Heart left ventricle (tissue), 16 donors: ENCODE measurements around the gene TBC1D4. TPM values are rescaled to one million over a fixed set of nuclear protein-coding genes. Genes with fewer than 3 reads are reported as not detected.

Experiments used
- ATAC-seq, 4 donors: fragments of 200-7000 bp; cut with Tn5 transposase; one replicate each; pipeline ENCODE4 v1.9.1; 2020 to 2022; ENCODE audit warnings: moderate library complexity in 4 of 4, mild to moderate bottlenecking in 3 of 4, moderate number of reproducible peaks in 1 of 4
- DNase-seq, 5 donors: peaks; one replicate each; pipeline ENCODE4 v3.0.0-alpha.2; 2020
- H3K27ac ChIP-seq, 12 donors: fragments of 200-600 bp; sonication (generic) in 4 of 12; one replicate each; pipeline versions ENCODE4 v1.5.0 to v1.8.0; 2016 to 2022; ENCODE audit warnings: mild to moderate bottlenecking in 2 of 12
- H3K27me3 ChIP-seq, 9 donors: fragments of 200-600 bp; sonication (generic) in 2 of 9; one replicate each; pipeline versions ENCODE4 v1.5.1 to v1.8.0; 2016 to 2022; ENCODE audit warnings: mild to moderate bottlenecking in 3 of 9
- H3K36me3 ChIP-seq, 9 donors: fragments of 200-600 bp; sonication (generic) in 2 of 9; one replicate each; pipeline versions ENCODE4 v1.5.0 to v1.8.0; 2018 to 2022; ENCODE audit warnings: mild to moderate bottlenecking in 2 of 9
- H3K4me1 ChIP-seq, 12 donors: fragments of 200-600 bp; sonication (generic) in 4 of 12; one replicate each; pipeline versions ENCODE4 v1.5.0 to v1.8.0; 2016 to 2022; ENCODE audit warnings: mild to moderate bottlenecking in 3 of 12
- H3K4me3 ChIP-seq, 12 donors: fragments of 200-600 bp; sonication (generic) in 4 of 12; one replicate each; pipeline versions ENCODE4 v1.5.0 to v1.8.0; 2017 to 2022; ENCODE audit warnings: mild to moderate bottlenecking in 9 of 12, moderate library complexity in 4 of 12
- H3K9me3 ChIP-seq, 12 donors: fragments of 200-600 bp; sonication (generic) in 4 of 12; one replicate each; pipeline versions ENCODE4 v1.5.0 to v1.8.0; 2016 to 2022; ENCODE audit warnings: mild to moderate bottlenecking in 1 of 12
- POLR2A ChIP-seq, 2 donors: fragments of 450-650 bp; IDR thresholded peaks; one replicate each; pipeline ENCODE4 v1.6.1; 2017; ENCODE audit warnings: antibody characterized with exemption in 2 of 2, mild to moderate bottlenecking in 2 of 2, moderate library complexity in 2 of 2
- WGBS, 4 donors: extraction: QIAGEN DNeasy Blood & Tissue Kit in 2 of 4; methylation state at CpG; one replicate each; pipeline versions ENCODE4 v1.1.5 to v1.1.7; 2013 to 2018; 5-methylcytosine and 5-hydroxymethylcytosine counted together
- intact Hi-C, 10 donors: fragments of 100-400 bp; cut with DNase I; formaldehyde crosslinking; loops; one replicate each; pipeline versions ENCODE4 v1.11.1 to v1.14.2; 2022
- polyA plus RNA-seq, 2 donors: library from polyadenylated mRNA; stranded (reverse); fragments of 200-250 nt; gene quantifications; one replicate each; pipeline ENCODE4 v1.2.3, GENCODE V29; 2013
- total RNA-seq, 9 donors: library from RNA; depleted of rRNA in 2 of 9; stranded (reverse); fragments of >200 nt in 2 of 9; fragmentation: NEBNext Ultra II Directional in 3 of 9; extraction: Animal tissue kit (Norgen Biotek cat#: 25700) in 3 of 9; gene quantifications; one replicate each; pipeline versions ENCODE4 v1.1.0 to v1.2.4, GENCODE V29; 2016 to 2023
- TF ChIP-seq, protein P1 (sequence below), 12 donors: fragments of 200-600 bp; sonication (generic) in 4 of 12; IDR thresholded peaks; one replicate each; pipeline versions ENCODE4 v1.5.0 to v1.8.0; 2018 to 2022; ENCODE audit warnings: antibody characterized with exemption in 12 of 12, mild to moderate bottlenecking in 5 of 12
- donor health status: ischemic (EF 13 %, LVEDD 7.1; RV severe dilation, severe dysfunction).
- donor health status: healthy with polysubstance abuse.
- donor health status: DM: no; HTN: yes; CAD: no.
- donor health status: DM: no; HTN: no; CAD: no.
- donor health status: ischemic (EF 25% LVEDD 6.9; RV normal size, moderate dysfunction).
- donor health status: ischemic (EF 25% LVEDD 5.7; RV mildly dilated, moderate dysfunction).
- donor health status: healthy.
- donor health status: DM: yes; HTN: yes; CAD: no.
- donor health status: ischemic (EF 35%, LVEDD 5.7; RV mildly dilated, moderate dysfunction).
- donor health status: nonischemic (EF 11% LVEDD 7.7; RV severe dilation, severe dysfunction).
- donor health status: DM: yes; HTN: yes; CAD: no.
- donor health status: PGD.
- donor health status: ischemic (EF 29% LVEDD 5.4; RV normal size, mild dysfunction).
- donor health status: nonischemic (EF 23%, LVEDD 6.1; RV moderate dilation, normal function).

TBC1D4 gene
- total and polyA plus RNA-seq, 11 donors, result 26.8 to 158 (median 81.6) TPM

DNA sequence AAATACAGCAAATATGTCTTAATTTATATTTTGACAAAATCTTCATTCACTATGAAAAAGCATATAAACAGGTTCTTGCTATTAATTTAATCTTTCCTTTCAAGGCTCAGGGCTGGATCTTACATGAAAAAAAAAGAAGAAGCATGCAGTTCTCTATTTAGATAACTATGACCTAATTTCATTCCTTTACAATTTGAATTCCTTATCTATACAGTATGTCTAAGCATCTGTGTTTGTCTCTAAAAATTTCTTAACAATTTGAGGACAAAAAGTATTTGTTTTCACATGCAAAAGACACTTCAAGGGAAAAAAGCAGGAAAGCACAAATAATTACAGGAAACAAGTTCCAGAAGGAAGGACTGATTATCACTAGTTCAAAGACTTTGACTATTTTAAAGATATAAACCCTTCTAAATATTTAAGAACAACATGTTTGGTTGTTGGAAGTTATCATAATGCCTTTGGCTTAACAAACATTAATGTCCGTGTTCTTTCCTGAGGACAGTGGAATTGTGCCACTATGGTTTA lies 157.5 kb downstream of the TBC1D4 start:
- intact Hi-C loops, result no loop called here
- DNase-seq (no peak), ATAC-seq (no peak)
- Histone ChIP-seq H3K4me3 (no peak overlapping the region), H3K4me1 (peaks cover 0 to 31% (median 19%) of the 10 kb centered on the region in 12 donors), H3K27ac (no peak overlapping the region), H3K27me3 (no peaks in the 10 kb centered on the region), H3K9me3 (no peaks in the 10 kb centered on the region), H3K36me3 (peaks cover 0 to 50% (median 5%) of the 10 kb centered on the region in 9 donors)
- TF ChIP-seq POLR2A (IDR thresholded peaks at IDR 0.05), result no peak
- TF ChIP-seq, protein P1, sequence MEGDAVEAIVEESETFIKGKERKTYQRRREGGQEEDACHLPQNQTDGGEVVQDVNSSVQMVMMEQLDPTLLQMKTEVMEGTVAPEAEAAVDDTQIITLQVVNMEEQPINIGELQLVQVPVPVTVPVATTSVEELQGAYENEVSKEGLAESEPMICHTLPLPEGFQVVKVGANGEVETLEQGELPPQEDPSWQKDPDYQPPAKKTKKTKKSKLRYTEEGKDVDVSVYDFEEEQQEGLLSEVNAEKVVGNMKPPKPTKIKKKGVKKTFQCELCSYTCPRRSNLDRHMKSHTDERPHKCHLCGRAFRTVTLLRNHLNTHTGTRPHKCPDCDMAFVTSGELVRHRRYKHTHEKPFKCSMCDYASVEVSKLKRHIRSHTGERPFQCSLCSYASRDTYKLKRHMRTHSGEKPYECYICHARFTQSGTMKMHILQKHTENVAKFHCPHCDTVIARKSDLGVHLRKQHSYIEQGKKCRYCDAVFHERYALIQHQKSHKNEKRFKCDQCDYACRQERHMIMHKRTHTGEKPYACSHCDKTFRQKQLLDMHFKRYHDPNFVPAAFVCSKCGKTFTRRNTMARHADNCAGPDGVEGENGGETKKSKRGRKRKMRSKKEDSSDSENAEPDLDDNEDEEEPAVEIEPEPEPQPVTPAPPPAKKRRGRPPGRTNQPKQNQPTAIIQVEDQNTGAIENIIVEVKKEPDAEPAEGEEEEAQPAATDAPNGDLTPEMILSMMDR (IDR thresholded peaks at IDR 0.05), result no peak
- 40 to 63% (median 47%) methylated on average over 1 of the region's 1 CpG for WGBS, 4 donors

DNA sequence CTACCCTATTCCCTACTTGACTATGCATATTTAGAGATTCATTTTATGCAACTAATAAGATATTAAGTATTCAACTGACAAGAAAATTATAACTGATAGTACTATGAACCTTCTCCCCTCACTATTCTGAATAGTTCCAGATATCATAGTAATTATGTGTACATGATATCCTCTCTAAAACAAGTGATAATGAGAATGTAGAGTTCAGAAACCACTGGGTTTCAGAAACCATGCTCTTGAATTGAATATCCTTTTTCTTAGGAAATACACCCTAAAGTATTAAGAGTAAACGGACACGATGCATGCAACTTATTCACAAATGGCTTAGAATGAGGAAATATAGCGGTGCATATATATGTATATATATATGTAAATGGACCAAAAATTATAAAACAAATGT lies 160.9 kb downstream of the TBC1D4 start:
- Histone ChIP-seq H3K27ac (no peak overlapping the region), H3K4me3 (no peak overlapping the region), H3K36me3 (peaks cover 0 to 49% (median 5%) of the 10 kb centered on the region in 9 donors), H3K27me3 (no peaks in the 10 kb centered on the region), H3K4me1 (peaks cover 0 to 43% (median 13%) of the 10 kb centered on the region in 12 donors), H3K9me3 (no peaks in the 10 kb centered on the region)
- DNase-seq (no peak), ATAC-seq (no peak)
- TF ChIP-seq, protein P1 (IDR thresholded peaks at IDR 0.05), result no peak
- TF ChIP-seq POLR2A (IDR thresholded peaks at IDR 0.05), result no peak
- intact Hi-C loops, result no loop called here
- WGBS, 4 donors, result 96 to 100% (median 97%) methylated on average over 3 of the region's 3 CpGs

GRCh38 chr13:75319254-75319653 lies 162.7 kb downstream of the TBC1D4 start:
- intact Hi-C loops, result no loop called here
- DNase-seq, result no peak
- H3K36me3 ChIP-seq, result peaks cover 0 to 32% (median 0%) of the 10 kb centered on the region in 9 donors
- no peaks in the 10 kb centered on the region for H3K9me3 ChIP-seq
- 47 to 54% (median 52%) methylated on average over 4 of the region's 4 CpGs for WGBS, 4 donors
- no peaks in the 10 kb centered on the region for H3K27me3 ChIP-seq
- no peak overlapping the region for H3K4me3 ChIP-seq
- H3K27ac ChIP-seq, result peak overlapping the region in 2 of 12 donors; percentile 2 to 33
- peak in 3 of 4 donors; percentile 16 to 49 (median 31) for ATAC-seq
- H3K4me1 ChIP-seq, result peaks cover 0 to 39% (median 10%) of the 10 kb centered on the region in 12 donors
- TF ChIP-seq POLR2A (IDR thresholded peaks at IDR 0.05), result no peak
- TF ChIP-seq, protein P1 (IDR thresholded peaks at IDR 0.05), result no peak

GRCh38 chr13:75318138-75318833 lies 163.7 kb downstream of the TBC1D4 start:
- no peaks in the 10 kb centered on the region for H3K27me3 ChIP-seq
- no peak overlapping the region for H3K4me3 ChIP-seq
- H3K27ac ChIP-seq, result peak overlapping the region in 2 of 12 donors; percentile 2 to 14
- peak in 1 of 4 donors; percentile 36 for ATAC-seq
- H3K9me3 ChIP-seq, result no peaks in the 10 kb centered on the region
- H3K4me1 ChIP-seq, result peaks cover 0 to 32% (median 9%) of the 10 kb centered on the region in 12 donors
- TF ChIP-seq, protein P1 (IDR thresholded peaks at IDR 0.05), result no peak
- no peak for TF ChIP-seq POLR2A (IDR thresholded peaks at IDR 0.05)
- H3K36me3 ChIP-seq, result peaks cover 0 to 25% (median 0%) of the 10 kb centered on the region in 9 donors
- 90 to 95% (median 94%) methylated on average over 2 of the region's 2 CpGs for WGBS, 4 donors
- no peak for DNase-seq
- intact Hi-C loops, result no loop called here
